Erythroblast (primary cell): ENCODE results near the gene BCKDK.
"Not testable (repeated sequence)": the region's sequence is repeated elsewhere in the genome, so short reads cannot be mapped to it uniquely, and the experiment has no call there.

ENCODE experiments used
- DNase-seq, 2 experiments: peaks; one replicate each; lab custom pipeline; 2025; lab: John Stamatoyannopoulos, UW
- GATA1 ChIP-seq: IDR thresholded peaks from 2 replicates; pipeline ENCODE4 v1.6.1; 2011; ENCODE audit warnings: low read depth, mild to moderate bottlenecking, control low read depth, low read length, moderate library complexity
- POLR2A ChIP-seq: IDR thresholded peaks from 2 replicates; pipeline ENCODE4 v1.6.1; 2011; ENCODE audit warnings: mild to moderate bottlenecking, low read length

The BCKDK gene

GRCh38 chr16:31094424-31095120 lies 13.6 kb upstream of the BCKDK start, which contains the start of gene VKORC1:
Gene VKORC1 (minus strand): TSS chr16:31094797. CDS start chr16:31094729, 68 bp downstream.
- DNase-seq: peak; percentile 94
- TF ChIP-seq POLR2A: peak; percentile 65
- TF ChIP-seq GATA1: no peak

- TF ChIP-seq POLR2A (no peak), GATA1 (no peak)
- no peak for DNase-seq
Measured at GRCh38 chr16:31099860-31100638, 8.1 kb upstream of the BCKDK start.

DNA sequence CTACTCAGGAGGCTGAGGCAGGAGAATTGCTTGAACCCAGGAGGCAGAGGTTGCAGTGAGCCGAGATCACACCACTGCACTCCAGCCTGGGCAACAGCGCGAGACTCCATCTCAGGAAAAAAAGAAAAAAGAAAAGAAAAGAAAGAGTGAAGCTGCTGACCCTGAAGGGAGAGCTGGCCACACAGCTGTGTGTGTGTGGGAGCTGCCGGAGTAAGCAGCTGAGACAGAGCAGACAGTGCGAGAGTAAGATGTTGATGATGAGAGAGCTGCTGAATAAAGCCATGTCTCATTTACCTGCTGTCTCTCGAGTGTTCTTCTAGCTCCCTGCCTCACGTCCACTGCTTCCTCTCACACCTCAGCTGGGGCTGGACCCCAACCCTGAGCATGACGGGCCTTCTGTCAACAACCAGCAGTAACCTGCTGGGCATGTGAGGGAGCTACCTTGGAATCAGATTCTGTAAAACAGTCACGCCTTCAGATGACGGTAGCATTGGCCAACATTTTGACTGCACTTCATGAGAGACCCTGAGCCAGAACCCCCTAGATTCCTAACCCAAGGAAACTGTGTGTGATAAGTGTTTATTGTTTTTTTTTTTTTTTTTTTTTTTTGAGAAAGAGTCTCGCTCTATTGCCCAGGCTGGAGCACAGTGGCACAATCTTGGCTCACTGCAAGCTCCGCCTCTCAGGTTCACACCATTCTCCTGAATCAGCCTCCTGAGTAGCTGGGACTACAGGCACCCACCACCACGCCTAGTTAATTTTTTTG lies 7.1 kb upstream of the BCKDK start:
- not testable (repeated sequence) for DNase-seq

GRCh38 chr16:31105677-31106213 lies 2.4 kb upstream of the BCKDK start:
- no peak for TF ChIP-seq POLR2A
- no peak for TF ChIP-seq GATA1
- peak; percentile 87 to 90 for DNase-seq

DNA sequence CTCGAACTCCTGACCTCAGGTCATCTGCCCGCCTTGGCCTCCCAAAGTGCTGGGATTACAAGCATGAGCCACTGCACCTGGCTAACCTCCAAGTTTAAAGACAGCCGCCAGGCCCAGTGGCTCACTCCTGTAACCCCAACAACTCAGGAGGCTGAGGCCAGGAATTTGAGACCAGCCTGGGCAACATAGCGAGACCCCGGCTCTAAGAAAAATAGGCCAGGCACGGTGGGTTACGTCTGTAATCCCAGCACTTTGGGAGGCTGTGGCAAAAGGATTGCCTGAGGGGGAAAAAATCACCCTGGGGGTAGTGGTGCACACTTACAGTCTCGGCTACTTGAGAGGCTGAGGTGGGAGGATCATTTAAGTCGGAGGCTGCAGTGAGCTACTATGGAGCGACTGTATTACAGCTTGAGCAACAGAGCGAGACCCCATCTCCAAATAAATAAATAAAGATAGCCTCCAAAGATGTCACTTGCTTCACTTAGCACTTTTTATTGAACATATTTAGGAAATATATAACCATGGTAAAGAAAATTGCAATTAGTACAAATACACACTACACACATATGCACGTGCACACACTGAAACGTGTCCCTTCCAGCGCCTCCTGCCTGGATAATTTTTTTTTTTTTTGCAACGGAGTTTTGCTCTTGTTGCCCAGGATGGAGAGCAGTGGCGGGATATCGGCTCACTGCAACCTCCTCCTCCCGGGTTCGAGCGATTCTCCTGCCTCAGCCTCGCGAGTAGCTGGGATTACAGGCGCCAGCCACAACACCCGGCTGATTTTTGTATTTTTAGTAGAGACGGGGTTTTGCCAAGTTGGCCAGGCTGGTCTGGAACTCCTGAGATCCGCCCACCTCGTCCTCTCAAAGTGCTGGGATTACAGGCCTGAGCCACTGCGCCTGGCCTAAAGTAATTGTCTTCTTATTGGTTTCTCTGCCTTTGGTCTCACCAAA lies 1.4 kb upstream of the BCKDK start:
- no peak for DNase-seq
- TF ChIP-seq GATA1: no peak
- no peak for TF ChIP-seq POLR2A

DNA sequence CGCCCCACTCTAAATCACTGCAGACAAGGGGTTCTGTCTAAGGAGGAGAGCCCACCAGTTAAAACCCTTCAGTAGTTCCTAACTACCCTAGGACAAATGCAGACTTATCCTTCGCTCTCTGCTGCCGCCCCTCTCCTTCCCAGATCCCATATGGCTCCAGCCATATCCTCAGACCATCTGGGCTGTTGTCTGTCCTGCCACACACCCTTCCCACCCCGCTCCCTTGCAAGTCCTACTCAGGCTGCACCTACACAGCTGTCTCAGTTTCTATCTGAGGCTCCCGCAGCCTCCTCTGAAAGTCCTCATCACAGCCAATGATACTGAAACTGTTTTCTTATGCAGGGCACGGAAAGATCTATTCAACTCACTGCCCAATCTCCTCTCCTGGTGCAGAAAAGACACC lies 720 bp upstream of the BCKDK start:
- no peak for DNase-seq
- no peak for TF ChIP-seq GATA1
- TF ChIP-seq POLR2A: no peak

GRCh38 chr16:31108794-31109558 lies 790 bp downstream of the BCKDK start:
- DNase-seq: no peak
- TF ChIP-seq GATA1 (no peak), POLR2A (no peak)

DNA sequence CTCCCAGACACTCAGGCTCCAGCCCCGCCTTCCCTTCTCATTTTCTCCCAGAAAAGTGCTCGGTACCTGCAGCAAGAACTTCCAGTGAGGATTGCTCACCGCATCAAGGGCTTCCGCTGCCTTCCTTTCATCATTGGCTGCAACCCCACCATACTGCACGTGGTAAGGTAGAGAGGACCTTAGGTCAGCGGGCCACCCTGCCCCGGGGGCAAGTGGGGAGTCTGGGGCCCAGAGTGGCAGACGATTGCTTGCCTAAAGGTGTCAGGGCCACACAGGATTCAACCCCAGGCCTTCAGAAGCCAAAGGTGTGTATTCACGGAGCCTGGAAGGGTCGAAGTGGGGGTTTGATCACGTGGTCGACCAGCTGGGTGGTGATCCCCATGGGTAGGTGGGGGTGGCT lies 1.4 kb downstream of the BCKDK start:
- no peak for DNase-seq
- TF ChIP-seq POLR2A (no peak), GATA1 (no peak)

GRCh38 chr16:31110106-31111034 lies 2.2 kb downstream of the BCKDK start:
- no peak for DNase-seq
- TF ChIP-seq POLR2A (no peak), GATA1 (no peak)

GRCh38 chr16:31111881-31112466 lies 3.8 kb downstream of the BCKDK start:
- no peak for TF ChIP-seq GATA1
- TF ChIP-seq POLR2A: no peak
- DNase-seq: no peak

DNA sequence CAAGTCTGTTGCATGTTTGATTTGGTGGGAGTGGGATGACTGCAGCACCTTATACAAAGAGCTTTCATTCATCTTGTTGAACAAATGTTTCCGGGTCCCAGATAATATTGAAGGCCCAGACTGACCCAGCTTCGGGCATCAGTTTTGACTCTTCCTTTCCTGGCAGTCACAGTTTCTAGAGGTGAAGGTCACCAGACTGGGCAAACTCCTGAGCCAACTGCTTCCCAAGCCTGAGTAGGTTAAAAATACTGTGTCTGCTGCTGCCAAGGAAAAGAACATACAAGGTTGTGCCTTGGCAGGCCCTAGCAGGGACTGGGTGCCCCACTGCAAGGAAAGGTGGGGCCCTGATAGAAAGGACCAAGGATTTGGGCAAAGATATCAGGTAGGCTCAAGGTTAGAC lies 4.5 kb downstream of the BCKDK start:
- no peak for TF ChIP-seq POLR2A
- DNase-seq: no peak
